BLaER1 treated with 17β-estradiol and CSF1 and Interleukin-3, amounts not matched to agents 10 nM and 100 nM (cell line): Measurements from ENCODE around the gene FZR1.

ENCODE experiments used
- H3K27ac ChIP-seq, 11 experiments: shearing (Covaris generic); formaldehyde crosslinking; 2 replicates each; pipeline ENCODE4 v1.8.1; 2022
- H3K27me3 ChIP-seq, 11 experiments: shearing (Covaris generic); formaldehyde crosslinking; 2 replicates each; pipeline ENCODE4 v1.8.1; 2022
- H3K36me3 ChIP-seq, 11 experiments: shearing (Covaris generic); formaldehyde crosslinking; 2 replicates each; pipeline ENCODE4 v1.8.1; 2022
- H3K4me1 ChIP-seq, 10 experiments: shearing (Covaris generic); formaldehyde crosslinking; 2 replicates each; pipeline ENCODE4 v1.8.1; 2022
- H3K4me2 ChIP-seq, 11 experiments: shearing (Covaris generic); formaldehyde crosslinking; 2 replicates each; pipeline ENCODE4 v1.8.1; 2022
- H3K4me3 ChIP-seq, 10 experiments: shearing (Covaris generic); formaldehyde crosslinking; 2 replicates each; pipeline ENCODE4 v1.8.1; 2022
- H3K9ac ChIP-seq, 11 experiments: shearing (Covaris generic); formaldehyde crosslinking; 2 replicates each; pipeline ENCODE4 v1.8.1; 2022
- H3K9me3 ChIP-seq, 11 experiments: shearing (Covaris generic); formaldehyde crosslinking; replicated peaks in 1 of 11; 2 replicates each; pipeline ENCODE4 v1.8.1; 2022
- H4K20me1 ChIP-seq, 11 experiments: shearing (Covaris generic); formaldehyde crosslinking; 2 replicates each; pipeline ENCODE4 v1.8.1; 2022
- Cebpa-rat ChIP-seq, 11 experiments: shearing (Covaris generic); IDR thresholded peaks; 2 replicates each; pipeline ENCODE4 v1.8.1; 2022

FZR1 gene

GRCh38 chr19:3585301-3586126, 79.4 kb downstream of the FZR1 start, which contains the start of gene GIPC3:
Gene GIPC3 (plus strand): TSS chr19:3585478. CDS start chr19:3585598, 120 bp downstream.
- peak within 1 kb of the TSS; percentile 15 to 76 (median 62); a peak in 21 of 22 replicates for H3K9ac ChIP-seq

DNA sequence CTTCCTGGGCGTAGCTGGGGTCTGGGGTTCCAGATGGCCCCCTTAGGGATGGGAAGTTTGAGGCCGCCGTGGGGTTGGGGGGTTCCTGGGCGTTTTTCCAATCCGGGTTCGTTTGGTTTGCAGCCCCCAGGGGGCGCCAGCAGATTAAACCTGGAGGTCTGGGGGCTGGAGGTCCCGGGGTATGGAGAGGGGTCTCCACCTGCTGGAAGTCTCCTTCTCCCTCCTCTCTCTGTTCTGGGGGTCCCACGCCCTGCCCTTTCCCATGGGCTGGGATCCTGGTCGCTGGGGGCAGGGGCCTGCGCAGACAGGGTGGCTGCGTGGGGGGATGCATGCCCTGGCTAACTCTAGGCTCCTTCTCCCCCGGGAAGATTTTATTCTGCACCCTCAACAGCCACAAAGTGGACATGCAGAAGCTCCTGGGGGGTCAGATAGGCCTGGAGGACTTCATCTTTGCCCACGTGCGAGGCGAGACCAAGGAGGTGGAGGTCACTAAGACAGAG, 80.1 kb downstream of the FZR1 start:
- H3K4me3 ChIP-seq = peak overlapping the region; percentile 49 to 69 (median 56)
- peaks cover 0 to 14% (median 11%) of the 10 kb centered on the region in 10 experiments; a peak in 14 of 20 replicates for H3K4me1 ChIP-seq
- no peak for TF ChIP-seq Cebpa-rat (IDR thresholded peaks at IDR 0.05)
- peak overlapping the region in 10 of 11 experiments; percentile 15 to 76 (median 62); a peak in 15 of 22 replicates for H3K9ac ChIP-seq
- peaks cover 5 to 14% (median 13%) of the 10 kb centered on the region in 11 experiments for H3K9me3 ChIP-seq
- no peaks in the 10 kb centered on the region for H3K36me3 ChIP-seq
- H3K27me3 ChIP-seq = peaks cover 31 to 46% (median 41%) of the 10 kb centered on the region in 11 experiments
- H3K27ac ChIP-seq = no peak overlapping the region
- H3K4me2 ChIP-seq = peak overlapping the region; percentile 73 to 88 (median 84)
- H4K20me1 ChIP-seq = peaks cover 0 to 4% (median 0%) of the 10 kb centered on the region in 11 experiments; a peak in 1 of 22 replicates

More at GRCh38 chr19:3585301-3586126, 79.4 kb downstream of the FZR1 start, which contains the start of gene GIPC3:
- Histone ChIP-seq H4K20me1 (peaks cover 0 to 4% (median 0%) of the 10 kb centered on the region in 11 experiments; a peak in 1 of 22 replicates), H3K4me3 (peak within 1 kb of the TSS; percentile 49 to 69 (median 56)), H3K4me2 (peak within 1 kb of the TSS; percentile 73 to 88 (median 84)), H3K27ac (peak within 1 kb of the TSS in 3 of 11 experiments; percentile 10 to 22 (median 13); a peak in 3 of 22 replicates), H3K9me3 (peaks cover 0 to 8% (median 6%) of the 10 kb centered on the region in 11 experiments; a peak in 16 of 22 replicates), H3K36me3 (no peaks in the 10 kb centered on the region), H3K4me1 (peaks cover 4 to 14% (median 11%) of the 10 kb centered on the region in 10 experiments; a peak in 14 of 20 replicates), H3K27me3 (peaks cover 31 to 46% (median 41%) of the 10 kb centered on the region in 11 experiments)
- no peak for TF ChIP-seq Cebpa-rat (IDR thresholded peaks at IDR 0.05)

- Histone ChIP-seq H4K20me1 (peaks cover 0 to 4% (median 0%) of the 10 kb centered on the region in 11 experiments; a peak in 1 of 22 replicates), H3K4me2 (no peak overlapping the region), H3K27ac (no peak overlapping the region), H3K4me1 (peaks cover 0 to 14% (median 11%) of the 10 kb centered on the region in 10 experiments; a peak in 14 of 20 replicates), H3K36me3 (no peaks in the 10 kb centered on the region), H3K9ac (no peak overlapping the region), H3K4me3 (no peak overlapping the region), H3K27me3 (peaks cover 31 to 46% (median 41%) of the 10 kb centered on the region in 11 experiments), H3K9me3 (peaks cover 12 to 21% (median 19%) of the 10 kb centered on the region in 11 experiments)
- no peak for TF ChIP-seq Cebpa-rat (IDR thresholded peaks at IDR 0.05)
These were observed 80.7 kb downstream of the FZR1 start for GRCh38 chr19:3586707-3587346.
